ENCODE results near the gene SFMBT2.

DNA sequence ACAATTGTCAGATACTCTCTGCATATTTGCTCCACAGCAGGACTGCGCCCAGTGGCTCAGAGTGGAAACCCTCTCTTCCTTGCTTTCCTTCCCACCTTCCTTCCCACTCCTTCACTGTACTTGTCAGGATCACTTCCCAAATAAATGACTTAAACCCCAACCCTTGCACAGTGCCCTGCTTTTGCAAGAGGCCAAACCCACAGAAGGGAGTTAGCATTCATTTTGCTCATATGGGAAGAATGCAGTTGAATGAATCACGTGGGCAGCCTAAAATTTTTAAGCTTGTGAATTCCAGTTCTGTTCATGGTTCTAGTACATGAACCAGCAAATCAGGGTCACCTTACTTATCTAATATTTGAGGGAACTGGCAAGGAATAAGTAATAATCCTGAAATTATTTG, 47.7 kb upstream of the SFMBT2 start:
- TF ChIP-seq CTCF (IDR thresholded peaks at IDR 0.05 in 2 of 3, conservative IDR thresholded peaks at IDR 0.05 in 1 of 3; ENCODE audit: borderline replicate concordance in 1 of 3, insufficient read depth in 1 of 3, low read depth in 2 of 3, low read length in 2 of 3) = no peak
- no peak for TF ChIP-seq EZH2 (IDR thresholded peaks at IDR 0.05)
- TF ChIP-seq CEBPB (IDR thresholded peaks at IDR 0.05; ENCODE audit: low read depth) = no peak
- no peak for TF ChIP-seq POLR2AphosphoS5 (IDR thresholded peaks at IDR 0.05; ENCODE audit: low read depth, low read length)
- TF ChIP-seq, protein P1, sequence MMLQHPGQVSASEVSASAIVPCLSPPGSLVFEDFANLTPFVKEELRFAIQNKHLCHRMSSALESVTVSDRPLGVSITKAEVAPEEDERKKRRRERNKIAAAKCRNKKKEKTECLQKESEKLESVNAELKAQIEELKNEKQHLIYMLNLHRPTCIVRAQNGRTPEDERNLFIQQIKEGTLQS (IDR thresholded peaks at IDR 0.05) = no peak
- TF ChIP-seq RAD21 (IDR thresholded peaks at IDR 0.05; ENCODE audit: low read depth) = no peak
- TF ChIP-seq POLR2A (IDR thresholded peaks at IDR 0.05; ENCODE audit: borderline replicate concordance, extremely low read depth, insufficient read depth, insufficient read length) = no peak
- TF ChIP-seq, protein P2, sequence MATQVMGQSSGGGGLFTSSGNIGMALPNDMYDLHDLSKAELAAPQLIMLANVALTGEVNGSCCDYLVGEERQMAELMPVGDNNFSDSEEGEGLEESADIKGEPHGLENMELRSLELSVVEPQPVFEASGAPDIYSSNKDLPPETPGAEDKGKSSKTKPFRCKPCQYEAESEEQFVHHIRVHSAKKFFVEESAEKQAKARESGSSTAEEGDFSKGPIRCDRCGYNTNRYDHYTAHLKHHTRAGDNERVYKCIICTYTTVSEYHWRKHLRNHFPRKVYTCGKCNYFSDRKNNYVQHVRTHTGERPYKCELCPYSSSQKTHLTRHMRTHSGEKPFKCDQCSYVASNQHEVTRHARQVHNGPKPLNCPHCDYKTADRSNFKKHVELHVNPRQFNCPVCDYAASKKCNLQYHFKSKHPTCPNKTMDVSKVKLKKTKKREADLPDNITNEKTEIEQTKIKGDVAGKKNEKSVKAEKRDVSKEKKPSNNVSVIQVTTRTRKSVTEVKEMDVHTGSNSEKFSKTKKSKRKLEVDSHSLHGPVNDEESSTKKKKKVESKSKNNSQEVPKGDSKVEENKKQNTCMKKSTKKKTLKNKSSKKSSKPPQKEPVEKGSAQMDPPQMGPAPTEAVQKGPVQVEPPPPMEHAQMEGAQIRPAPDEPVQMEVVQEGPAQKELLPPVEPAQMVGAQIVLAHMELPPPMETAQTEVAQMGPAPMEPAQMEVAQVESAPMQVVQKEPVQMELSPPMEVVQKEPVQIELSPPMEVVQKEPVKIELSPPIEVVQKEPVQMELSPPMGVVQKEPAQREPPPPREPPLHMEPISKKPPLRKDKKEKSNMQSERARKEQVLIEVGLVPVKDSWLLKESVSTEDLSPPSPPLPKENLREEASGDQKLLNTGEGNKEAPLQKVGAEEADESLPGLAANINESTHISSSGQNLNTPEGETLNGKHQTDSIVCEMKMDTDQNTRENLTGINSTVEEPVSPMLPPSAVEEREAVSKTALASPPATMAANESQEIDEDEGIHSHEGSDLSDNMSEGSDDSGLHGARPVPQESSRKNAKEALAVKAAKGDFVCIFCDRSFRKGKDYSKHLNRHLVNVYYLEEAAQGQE (IDR thresholded peaks at IDR 0.05; ENCODE audit: low read depth) = no peak
- no peak for TF ChIP-seq EZH2phosphoT487 (IDR thresholded peaks at IDR 0.05; ENCODE audit: borderline replicate concordance)
- no peak for TF ChIP-seq MAX (IDR thresholded peaks at IDR 0.05)

Measured in HCT116 (cell line).